BJ (cell line): ENCODE data around the gene TSEN34. TPM values are rescaled to one million over a fixed set of nuclear protein-coding genes. Genes with fewer than 3 reads are reported as not detected.

ENCODE experiments used
- CTCF ChIA-PET: fragments of 350-600 bp; formaldehyde crosslinking; extraction: SDS; loops from one replicate; lab custom pipeline; 2021; ENCODE audit warnings: antibody characterized with exemption, inconsistent platforms; lab: Yijun Ruan, JAX
- POLR2A ChIA-PET: fragments of 300-600 bp; sonication (Branson Sonifier 250); formaldehyde crosslinking; extraction: SDS; loops from one replicate; lab custom pipeline; 2021; ENCODE audit warnings: antibody characterized with exemption; lab: Charles Lee
- DNase-seq: peaks from one replicate; pipeline ENCODE4 v3.0.0-alpha.2; 2011; ENCODE audit warnings: low read depth
- H3K27me3 ChIP-seq: 2 replicates; pipeline ENCODE4 v1.6.0; 2011; ENCODE audit warnings: low read length; ENCODE audit not compliant: control insufficient read depth, insufficient read depth
- H3K36me3 ChIP-seq: 2 replicates; pipeline ENCODE4 v1.5.1; 2011; ENCODE audit warnings: low read length; ENCODE audit not compliant: control insufficient read depth, insufficient read depth
- H3K4me3 ChIP-seq: 2 replicates; pipeline ENCODE4 v1.5.1; 2011; ENCODE audit warnings: low read depth, mild to moderate bottlenecking, control low read depth, low read length
- CTCF ChIP-seq: IDR thresholded peaks from 2 replicates; pipeline ENCODE4 v1.5.1; 2011; ENCODE audit warnings: low read depth, mild to moderate bottlenecking, control low read depth, inconsistent platforms, low read length, moderate library complexity; ENCODE audit not compliant: insufficient read depth
- polyA plus RNA-seq: library from polyadenylated mRNA; depleted of rRNA; stranded (reverse); fragments of >200 nt; gene quantifications from 2 replicates; pipeline ENCODE4 v1.2.3, GENCODE V29; 2011

The TSEN34 gene
- polyA plus RNA-seq, 1 experiment = 53.9 TPM

GRCh38 chr19:54147676-54148075 is 43.4 kb upstream of the TSEN34 start:
- peaks cover 79% of the 10 kb centered on the region for H3K36me3 ChIP-seq
- ChIA-PET POLR2A (no interaction called here), CTCF (interaction anchor here (1.6 kb wide), 1 partner anchor 10 kb away, joined by 6 read pairs; the partner anchor contains the start of gene CNOT3)
- no peak for TF ChIP-seq CTCF
- DNase-seq = no peak
- H3K27me3 ChIP-seq = no peaks in the 10 kb centered on the region
- H3K4me3 ChIP-seq = no peak overlapping the region

GRCh38 chr19:54148158-54148557 is 43.0 kb upstream of the TSEN34 start:
- ChIA-PET CTCF (interaction anchor here (1.6 kb wide), 1 partner anchor 10 kb away, joined by 6 read pairs; the partner anchor contains the start of gene CNOT3), POLR2A (no interaction called here)
- no peak for TF ChIP-seq CTCF
- no peaks in the 10 kb centered on the region for H3K27me3 ChIP-seq
- no peak overlapping the region for H3K4me3 ChIP-seq
- H3K36me3 ChIP-seq = peaks cover 77% of the 10 kb centered on the region
- no peak for DNase-seq

- H3K36me3 ChIP-seq = peaks cover 75% of the 10 kb centered on the region
- no peak for DNase-seq
- POLR2A ChIA-PET = no interaction called here
- TF ChIP-seq CTCF = no peak
- CTCF ChIA-PET = no interaction called here
- no peaks in the 10 kb centered on the region for H3K27me3 ChIP-seq
- H3K4me3 ChIP-seq = no peak overlapping the region
These were observed 41.9 kb upstream of the TSEN34 start for GRCh38 chr19:54149021-54149812.

- POLR2A ChIA-PET = no interaction called here
- DNase-seq = no peak
- Histone ChIP-seq H3K36me3 (peaks cover 65% of the 10 kb centered on the region), H3K27me3 (no peaks in the 10 kb centered on the region), H3K4me3 (no peak overlapping the region)
- CTCF ChIA-PET = interaction anchor here (1.0 kb wide), 1 partner anchor 9 kb away, joined by 3 read pairs; no protein-coding TSS in a partner anchor
- no peak for TF ChIP-seq CTCF
These were observed 39.6 kb upstream of the TSEN34 start for GRCh38 chr19:54151362-54152035.

GRCh38 chr19:54152267-54152666 is 38.8 kb upstream of the TSEN34 start:
- DNase-seq = no peak
- CTCF ChIA-PET = no interaction called here
- no peaks in the 10 kb centered on the region for H3K27me3 ChIP-seq
- TF ChIP-seq CTCF = no peak
- H3K36me3 ChIP-seq = peaks cover 64% of the 10 kb centered on the region
- POLR2A ChIA-PET = no interaction called here
- H3K4me3 ChIP-seq = no peak overlapping the region
